Parathyroid adenoma (tissue), 2 donors: ENCODE data around the gene TNPO3.
"Not testable (repeated sequence)": the region's sequence is repeated elsewhere in the genome, so short reads cannot be mapped to it uniquely, and the experiment has no call there.

Source experiments
- H2AFZ ChIP-seq: fragments of 300-600 bp; sonication (generic); one replicate; pipeline ENCODE4 v1.7.0; 2017; ENCODE audit warnings: antibody characterized with exemption, mild to moderate bottlenecking
- H3K27ac ChIP-seq: fragments of 300-600 bp; sonication (generic); one replicate; pipeline ENCODE4 v1.7.0; 2017
- H3K27me3 ChIP-seq: fragments of 300-600 bp; sonication (generic); one replicate; pipeline ENCODE4 v1.7.0; 2017; ENCODE audit warnings: low read length; ENCODE audit not compliant: control insufficient read depth, insufficient read depth
- H3K36me3 ChIP-seq: fragments of 300-600 bp; sonication (generic); one replicate; pipeline ENCODE4 v1.7.0; 2017; ENCODE audit warnings: low read length; ENCODE audit not compliant: control insufficient read depth, insufficient read depth
- H3K4me1 ChIP-seq: fragments of 300-600 bp; sonication (generic); one replicate; pipeline ENCODE4 v1.7.0; 2017; ENCODE audit warnings: control low read depth
- H3K4me2 ChIP-seq: fragments of 300-600 bp; sonication (generic); one replicate; pipeline ENCODE4 v1.7.0; 2017; ENCODE audit warnings: low read length
- H3K4me3 ChIP-seq: fragments of 300-600 bp; sonication (generic); one replicate; pipeline ENCODE4 v1.7.0; 2017; ENCODE audit warnings: low read depth, low read length
- H3K79me2 ChIP-seq: fragments of 300-600 bp; sonication (generic); one replicate; pipeline ENCODE4 v1.7.0; 2017; ENCODE audit warnings: control low read depth
- H3K9ac ChIP-seq: fragments of 300-600 bp; sonication (generic); one replicate; pipeline ENCODE4 v1.7.0; 2017; ENCODE audit warnings: mild to moderate bottlenecking
- H3K9me3 ChIP-seq: fragments of 300-600 bp; sonication (generic); one replicate; pipeline ENCODE4 v1.7.0; 2017; ENCODE audit warnings: low read length; ENCODE audit not compliant: control insufficient read depth
- CTCF ChIP-seq: fragments of 300-600 bp; sonication (generic); IDR thresholded peaks from one replicate; pipeline ENCODE4 v1.7.0; 2017; ENCODE audit warnings: antibody characterized with exemption, mild to moderate bottlenecking
- donor health status: primary hyperparathyroidism.

The TNPO3 gene

DNA sequence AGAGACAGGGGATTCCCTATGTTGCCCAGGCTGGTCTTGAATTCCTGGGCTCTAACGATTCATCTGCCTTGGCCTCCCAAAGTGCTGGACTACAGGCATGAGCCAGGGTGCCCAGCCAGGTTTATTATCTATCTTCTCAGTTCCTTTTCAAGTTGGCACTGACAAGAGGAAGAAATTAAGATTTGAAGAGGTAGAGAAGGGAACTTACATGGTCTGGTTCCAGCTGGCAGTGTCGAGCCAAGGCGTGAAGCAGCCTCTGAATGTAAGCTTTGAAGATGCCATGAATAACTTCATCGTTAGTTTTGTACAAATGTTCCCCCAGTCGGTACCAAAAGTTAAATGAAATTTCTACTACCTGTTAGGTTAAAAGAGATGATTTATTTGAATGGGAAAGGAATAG lies 57.7 kb downstream of the TNPO3 start:
- Histone ChIP-seq H3K4me2 (no peak overlapping the region), H2AFZ (no peak overlapping the region), H3K27ac (no peak overlapping the region), H3K4me1 (no peaks in the 10 kb centered on the region), H3K9ac (no peak overlapping the region), H3K27me3 (no peaks in the 10 kb centered on the region), H3K4me3 (no peak overlapping the region), H3K9me3 (no peaks in the 10 kb centered on the region), H3K79me2 (no peaks in the 10 kb centered on the region), H3K36me3 (no peaks in the 10 kb centered on the region)
- no peak for TF ChIP-seq CTCF

GRCh38 chr7:128994560-128994959 lies 60.4 kb downstream of the TNPO3 start:
- H3K4me2 ChIP-seq, H3K4me1 ChIP-seq, H3K9ac ChIP-seq, H3K27ac ChIP-seq, H3K9me3 ChIP-seq, H3K4me3 ChIP-seq, H2AFZ ChIP-seq, H3K36me3 ChIP-seq, H3K79me2 ChIP-seq, H3K27me3 ChIP-seq: not testable (repeated sequence)

DNA sequence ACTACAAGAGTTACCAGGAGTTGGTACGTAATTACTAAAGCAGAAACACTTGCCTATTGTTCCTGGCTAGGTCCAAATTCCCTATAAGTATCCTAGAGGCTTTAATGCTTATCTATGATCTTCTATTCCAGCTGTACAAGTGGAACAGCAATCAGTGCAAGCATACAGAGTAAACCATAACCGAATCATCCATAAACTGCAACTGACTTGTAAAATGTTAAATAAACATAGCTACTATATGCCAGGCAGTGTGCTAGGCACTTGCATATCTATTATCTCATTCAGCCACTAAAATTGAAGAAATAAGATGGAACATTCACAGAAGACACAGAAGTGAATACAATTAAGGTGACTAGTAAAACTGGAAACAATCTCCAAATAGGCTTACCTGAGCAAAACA lies 61.5 kb downstream of the TNPO3 start:
- Histone ChIP-seq H3K79me2 (no peaks in the 10 kb centered on the region), H3K4me1 (no peaks in the 10 kb centered on the region), H2AFZ (no peak overlapping the region), H3K36me3 (no peaks in the 10 kb centered on the region), H3K4me2 (no peak overlapping the region), H3K4me3 (no peak overlapping the region), H3K9me3 (no peaks in the 10 kb centered on the region), H3K27me3 (no peaks in the 10 kb centered on the region), H3K27ac (no peak overlapping the region), H3K9ac (no peak overlapping the region)
- no peak for TF ChIP-seq CTCF

GRCh38 chr7:128989961-128990360 lies 65.0 kb downstream of the TNPO3 start:
- Histone ChIP-seq H3K9me3 (no peaks in the 10 kb centered on the region), H3K4me1 (no peaks in the 10 kb centered on the region), H3K79me2 (no peaks in the 10 kb centered on the region), H3K4me3 (no peak overlapping the region), H3K27me3 (no peaks in the 10 kb centered on the region), H3K27ac (no peak overlapping the region), H3K36me3 (no peaks in the 10 kb centered on the region), H2AFZ (no peak overlapping the region), H3K9ac (no peak overlapping the region), H3K4me2 (no peak overlapping the region)
- TF ChIP-seq CTCF, result no peak

GRCh38 chr7:128988372-128988771 lies 66.5 kb downstream of the TNPO3 start:
- Histone ChIP-seq H3K36me3 (no peaks in the 10 kb centered on the region), H3K9ac (no peak overlapping the region), H3K4me1 (no peaks in the 10 kb centered on the region)

More at GRCh38 chr7:128988372-128988771, 66.5 kb downstream of the TNPO3 start:
- Histone ChIP-seq H3K4me3 (no peak overlapping the region), H3K4me2 (no peak overlapping the region), H3K27ac (no peak overlapping the region), H3K27me3 (no peaks in the 10 kb centered on the region), H2AFZ (no peak overlapping the region), H3K79me2 (no peaks in the 10 kb centered on the region), H3K9me3 (no peaks in the 10 kb centered on the region)
- no peak for TF ChIP-seq CTCF
